Cerebellar nuclear complex (tissue), 1 donor: ENCODE results near the gene NT5E.
"Not testable (repeated sequence)": the region's sequence is repeated elsewhere in the genome, so short reads cannot be mapped to it uniquely, and the experiment has no call there.

ENCODE experiments used
- DNase-seq, 2 experiments: peaks; one replicate each; lab custom pipeline; 2025; lab: John Stamatoyannopoulos, UW

Gene NT5E

GRCh38 chr6:85449818-85450759 lies at the start of gene NT5E:
TSS of gene NT5E (plus strand) at chr6:85450083. CDS start at chr6:85450140, 57 bp downstream.
- no peak for DNase-seq

- DNase-seq: no peak
Observed at GRCh38 chr6:85400331-85400730, 49.6 kb upstream of the NT5E start.

- DNase-seq: no peak
Observed at GRCh38 chr6:85401186-85402021, 48.5 kb upstream of the NT5E start.

DNA sequence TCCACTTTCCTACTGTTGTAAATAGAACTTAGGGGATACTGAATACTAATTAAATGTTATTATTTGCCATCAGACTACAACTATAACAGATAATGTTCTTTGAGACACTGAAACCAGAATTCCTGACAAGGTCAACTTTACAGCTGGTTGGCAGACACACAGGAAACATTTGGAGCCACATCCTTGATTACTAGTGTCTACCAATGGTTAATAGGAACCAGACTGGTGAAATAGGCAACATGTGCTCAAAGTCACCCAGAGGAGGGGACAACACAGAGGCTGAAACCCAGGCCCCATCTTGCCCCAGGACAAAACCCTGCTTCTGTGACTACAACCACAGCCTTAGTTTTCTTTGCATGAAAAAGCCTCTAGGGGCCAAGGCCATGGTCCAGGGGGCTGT lies 47.8 kb upstream of the NT5E start:
- DNase-seq: no peak

DNA sequence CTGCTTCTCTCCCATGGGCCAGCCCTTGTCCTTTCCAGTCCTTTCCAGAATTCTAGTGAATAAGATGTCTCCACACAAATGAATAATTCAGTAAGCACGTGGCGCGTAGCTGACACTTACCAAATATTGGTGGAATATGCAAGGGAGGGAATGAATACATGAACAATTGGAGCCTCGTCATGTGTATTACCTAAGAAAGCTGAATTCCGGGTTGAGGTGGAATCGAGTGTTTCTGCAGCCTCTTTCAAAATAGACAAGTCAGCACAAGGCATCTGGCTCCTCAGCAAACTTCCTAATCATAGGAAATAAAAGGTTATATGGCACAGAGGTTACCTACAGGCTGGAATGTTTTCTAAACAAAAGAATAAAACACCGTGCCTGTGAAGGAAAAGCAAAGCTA lies 47.0 kb upstream of the NT5E start:
- DNase-seq: no peak

DNA sequence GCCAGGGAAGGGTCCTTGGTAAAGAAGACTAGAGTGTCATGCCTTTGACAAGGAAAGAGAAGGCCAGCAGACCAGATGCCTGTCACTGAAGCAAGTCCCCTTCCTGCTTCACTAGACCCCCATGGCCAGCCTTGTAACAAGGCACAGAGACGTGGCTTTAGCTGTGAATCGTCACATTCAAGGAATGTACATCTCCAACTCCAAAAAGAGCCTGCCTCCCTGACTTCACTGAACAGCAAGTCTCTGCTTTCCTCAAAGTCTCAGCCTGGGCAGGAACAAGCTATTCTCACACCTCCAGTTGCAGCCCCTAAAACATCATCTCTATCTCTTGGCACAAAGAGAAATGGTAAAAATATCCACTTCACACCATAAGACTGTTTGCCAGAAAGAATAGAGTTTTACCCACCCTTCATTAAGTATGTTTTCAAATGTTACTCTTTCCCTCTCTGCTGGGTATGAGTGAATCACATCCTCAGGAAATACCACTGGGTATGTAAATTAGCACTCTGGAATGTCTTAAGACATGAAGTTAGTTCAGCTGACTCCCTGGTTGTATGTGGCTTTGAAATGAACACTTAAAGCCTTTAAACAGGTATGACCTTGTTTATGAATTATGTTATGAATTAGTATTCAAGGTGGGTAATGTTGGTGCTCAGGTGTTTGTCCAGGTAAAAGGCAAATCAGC lies 46.4 kb upstream of the NT5E start:
- no peak for DNase-seq

DNA sequence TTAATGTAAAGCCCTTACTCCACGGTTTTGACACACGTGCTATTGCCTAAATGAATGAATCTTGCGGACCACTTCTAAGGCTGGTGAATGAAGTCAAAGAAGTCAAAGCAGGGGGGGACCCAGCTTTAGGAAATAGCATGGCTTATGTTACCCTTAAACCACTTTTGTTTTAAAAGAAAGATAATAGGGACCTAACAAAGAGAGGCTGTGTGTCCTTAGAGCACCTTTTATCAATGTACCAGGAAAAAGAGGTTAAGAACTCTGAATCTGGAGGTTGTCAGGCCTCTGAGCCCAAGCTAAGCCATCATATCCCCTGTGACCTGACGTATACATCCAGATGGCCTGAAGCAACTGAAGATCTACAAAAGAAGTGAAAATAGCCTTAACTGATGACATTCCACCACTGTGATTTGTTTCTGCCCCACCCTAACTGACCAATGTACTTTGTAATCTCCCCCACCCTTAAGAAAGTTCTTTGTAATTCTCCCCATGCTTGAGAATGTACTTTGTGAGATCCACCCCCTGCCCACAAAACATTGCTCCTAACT lies 45.8 kb upstream of the NT5E start:
- not testable (repeated sequence) for DNase-seq

GRCh38 chr6:85404564-85405174 lies 45.2 kb upstream of the NT5E start:
- no peak for DNase-seq

- DNase-seq: no peak
Observed at GRCh38 chr6:85405175-85405852, 44.6 kb upstream of the NT5E start.

DNA sequence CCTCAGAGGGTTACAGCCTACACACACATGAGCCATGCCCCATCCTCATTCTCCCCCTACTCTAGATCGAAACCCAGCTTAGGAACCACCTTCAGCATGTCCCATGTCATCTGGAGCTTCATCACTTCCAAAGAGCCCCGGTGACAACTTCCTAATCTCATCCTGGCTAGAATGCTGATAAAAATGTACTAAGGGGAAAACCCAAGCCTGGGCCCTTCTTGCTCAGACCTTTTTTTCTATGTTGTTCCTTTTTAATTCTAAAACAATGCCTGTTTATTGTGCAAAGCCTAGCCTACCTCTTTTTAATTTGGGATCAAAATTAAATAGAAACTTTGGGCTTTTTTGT lies 44.1 kb upstream of the NT5E start:
- DNase-seq: no peak

DNA sequence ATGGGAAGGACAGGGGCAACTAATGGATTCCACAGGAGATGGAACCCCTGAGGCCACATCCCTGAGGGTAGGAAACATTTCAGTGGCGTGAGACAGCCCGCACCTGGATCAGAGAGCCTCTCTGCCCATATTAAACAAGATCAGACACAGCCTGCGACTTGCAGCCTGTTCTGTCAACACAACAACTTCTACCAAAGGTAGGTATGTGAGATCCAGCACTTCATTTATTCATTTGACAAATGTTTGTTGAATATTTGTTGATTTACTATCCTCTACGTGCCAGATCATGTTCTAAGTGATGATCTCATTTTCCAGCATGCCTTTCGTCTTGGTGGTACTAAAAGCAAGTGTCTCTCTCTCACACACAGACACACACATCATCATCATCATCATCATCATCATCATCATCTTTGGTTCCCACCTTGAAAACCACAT lies 43.2 kb upstream of the NT5E start:
- no peak for DNase-seq

- no peak for DNase-seq
Observed at GRCh38 chr6:85408039-85408438, 41.8 kb upstream of the NT5E start.

- no peak for DNase-seq
Observed at GRCh38 chr6:85412911-85413430, 36.9 kb upstream of the NT5E start.

DNA sequence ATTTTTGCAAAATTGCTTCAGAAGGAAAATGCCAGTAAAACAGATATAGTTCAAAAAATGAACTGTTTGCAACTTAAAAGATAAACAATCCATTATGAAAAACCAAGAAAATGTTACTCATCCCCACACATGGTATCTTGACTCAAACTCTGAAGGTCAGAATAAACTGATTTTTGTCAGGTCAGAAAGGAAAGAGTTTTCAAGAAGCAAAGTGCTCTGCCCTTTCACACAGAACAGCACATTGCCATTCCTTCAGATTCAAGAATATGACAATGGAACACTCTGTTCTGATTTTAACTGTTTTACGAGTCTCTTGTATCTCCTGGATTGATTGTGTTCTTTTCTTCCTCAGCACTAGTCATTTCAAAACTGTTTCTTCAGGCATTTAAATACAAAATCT lies 33.8 kb upstream of the NT5E start:
- DNase-seq: no peak

DNA sequence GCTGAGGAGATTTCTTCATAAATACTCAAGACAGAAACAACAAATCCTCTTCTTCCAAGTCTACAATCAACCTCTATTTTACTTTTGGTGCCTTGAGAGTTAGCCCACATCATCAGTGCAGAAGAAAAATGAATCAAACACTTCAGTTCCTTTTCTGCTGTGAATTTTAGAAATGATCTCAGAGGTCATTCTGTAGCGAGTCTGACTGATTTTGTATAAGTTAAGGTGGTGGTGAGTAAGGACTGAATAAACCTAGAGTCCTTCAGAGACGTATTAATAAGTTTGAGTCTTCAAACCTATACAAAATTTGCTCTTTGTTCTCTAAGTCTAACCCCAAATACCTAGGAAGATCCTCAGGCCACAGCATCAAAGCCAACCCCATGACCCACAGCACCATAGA lies 33.1 kb upstream of the NT5E start:
- no peak for DNase-seq

DNA sequence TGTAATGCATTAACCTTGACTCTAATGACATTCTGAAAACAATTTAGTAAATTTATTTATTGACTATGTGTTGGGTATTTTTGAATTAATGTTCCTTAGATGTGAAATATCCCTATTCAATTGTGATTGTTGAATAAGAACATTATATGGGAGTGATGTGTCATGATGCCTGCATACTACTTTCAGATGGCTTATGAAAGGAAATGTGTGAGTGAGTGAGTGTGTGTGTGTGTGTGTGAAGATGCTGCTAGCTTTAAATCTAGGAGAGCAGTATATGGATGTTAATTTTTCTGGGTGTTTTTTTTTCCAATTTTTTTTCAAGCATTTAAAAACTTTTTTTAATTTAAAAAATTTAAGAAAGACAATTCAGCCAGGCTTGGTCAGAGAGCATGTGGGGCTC lies 32.5 kb upstream of the NT5E start:
- no peak for DNase-seq

- DNase-seq: no peak
Observed at GRCh38 chr6:85418059-85418458, 31.8 kb upstream of the NT5E start.

GRCh38 chr6:85419046-85419759 lies 30.7 kb upstream of the NT5E start:
- DNase-seq: no peak

DNA sequence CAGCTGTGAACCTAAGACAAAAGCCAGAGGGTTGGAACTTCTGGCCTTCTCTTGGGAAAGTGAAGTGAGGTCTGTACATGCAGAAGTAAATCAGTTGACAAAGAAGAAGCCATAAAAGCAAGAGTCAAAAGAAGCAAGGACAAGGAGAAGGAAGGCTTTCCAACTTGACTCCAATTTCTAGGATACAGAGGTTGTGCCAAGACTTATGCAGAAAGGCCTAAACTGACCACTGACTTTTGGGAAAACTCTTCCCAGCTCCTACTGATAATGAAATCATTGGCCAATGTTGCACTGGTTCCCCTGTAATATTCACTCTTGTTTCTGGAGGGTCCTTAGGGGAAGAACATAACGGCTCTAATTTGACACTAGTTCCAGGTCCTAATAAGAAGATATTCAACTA lies 29.3 kb upstream of the NT5E start:
- DNase-seq: no peak

GRCh38 chr6:85421181-85421580 lies 28.7 kb upstream of the NT5E start:
- no peak for DNase-seq
